Stomach (tissue), 9 donors: ENCODE data around the gene KLF16. TPM values are rescaled to one million over a fixed set of nuclear protein-coding genes. Genes with fewer than 3 reads are reported as not detected.

Source experiments
- DNase-seq, 2 donors: peaks; one replicate each; pipeline versions ENCODE4 v3.0.0 to v3.0.0-alpha.2; 2013 to 2019
- H3K27ac ChIP-seq, 5 donors: fragments of 200-600 bp in 4 of 5; sonication (generic) in 4 of 5; one replicate each; pipeline ENCODE4 v1.5.1; 2013 to 2019; ENCODE audit warnings: mild to moderate bottlenecking in 1 of 5, moderate library complexity in 1 of 5
- H3K27me3 ChIP-seq, 3 donors: fragments of 200-600 bp; sonication (generic); one replicate each; pipeline ENCODE4 v1.5.1; 2017 to 2019; ENCODE audit warnings: mixed run types in 1 of 3
- H3K36me3 ChIP-seq, 4 donors: fragments of 200-600 bp; sonication (generic); 1 replicate in 3 of 4; 2 replicates in 1 of 4; pipeline ENCODE4 v1.5.1; 2016 to 2019
- H3K4me1 ChIP-seq, 4 donors: fragments of 200-600 bp; sonication (generic); one replicate each; pipeline ENCODE4 v1.5.1; 2016 to 2019
- H3K4me3 ChIP-seq, 4 donors: fragments of 200-600 bp; sonication (generic) in 3 of 4; one replicate each; pipeline ENCODE4 v1.5.1; 2016 to 2019; ENCODE audit warnings: mild to moderate bottlenecking in 1 of 4
- H3K9me3 ChIP-seq, 4 donors: fragments of 200-600 bp; sonication (generic); one replicate each; pipeline ENCODE4 v1.5.1; 2016 to 2019
- CTCF ChIP-seq, 7 experiments: fragments of 450-650 bp in 4 of 7; fragments of 200-600 bp in 3 of 7; sonication (generic) in 3 of 7; IDR thresholded peaks; one replicate each; pipeline ENCODE4 v1.5.1; 2016 to 2019; ENCODE audit warnings: antibody characterized with exemption in 7 of 7, control low read depth in 2 of 7, mild to moderate bottlenecking in 1 of 7
- EP300 ChIP-seq: sonication (generic); formaldehyde crosslinking; IDR thresholded peaks from one replicate; pipeline ENCODE4 v1.6.1; 2017; ENCODE audit warnings: antibody characterized with exemption
- POLR2A ChIP-seq, 4 donors: fragments of 450-650 bp; IDR thresholded peaks; one replicate each; pipeline ENCODE4 v1.6.1; 2016; ENCODE audit warnings: antibody characterized with exemption in 4 of 4, control low read depth in 2 of 4, mild to moderate bottlenecking in 1 of 4, moderate library complexity in 1 of 4
- POLR2AphosphoS5 ChIP-seq, 3 donors: sonication (generic); formaldehyde crosslinking; IDR thresholded peaks; one replicate each; pipeline ENCODE4 v1.6.1; 2016; ENCODE audit warnings: antibody characterized with exemption in 3 of 3
- whole genome bisulfite sequencing, 5 donors: extraction: QIAGEN DNeasy Blood & Tissue Kit in 3 of 5; methylation state at CpG; one replicate each; pipeline versions ENCODE4 v1.1.5 to v1.1.7; 2013 to 2018; 5-methylcytosine and 5-hydroxymethylcytosine counted together
- intact Hi-C: fragments of 100-400 bp; cut with DNase I; formaldehyde crosslinking; loops from one replicate; pipeline ENCODE4 v1.15.1; 2023; ENCODE audit warnings: low total_unique reads
- polyA plus RNA-seq, 3 donors: library from polyadenylated mRNA; stranded (reverse); fragments of 200-250 nt; gene quantifications; one replicate each; pipeline ENCODE4 v1.2.3, GENCODE V29; 2013
- total RNA-seq, 5 donors: library from RNA; depleted of rRNA; stranded (reverse); fragments of >200 nt; gene quantifications; one replicate each; pipeline versions ENCODE4 v1.1.0 to v1.2.3, GENCODE V29; 2014 to 2016
- donor health status: healthy with polysubstance abuse.
- donor health status: Bipolar disorder and iron deficiency.
- donor health status: healthy.

The KLF16 gene
- total and polyA plus RNA-seq, 8 donors, result 3.5 to 31.9 (median 7.6) TPM; not detected in 1

- H3K4me1 ChIP-seq, result peaks cover 9 to 18% (median 15%) of the 10 kb centered on the region in 4 donors
- peaks cover 66 to 100% (median 94%) of the 10 kb centered on the region in 4 donors for H3K36me3 ChIP-seq
- H3K9me3 ChIP-seq, result no peaks in the 10 kb centered on the region
- H3K27me3 ChIP-seq, result no peaks in the 10 kb centered on the region
- intact Hi-C loops, result loop anchor here (10.0 kb wide), 1 partner anchor 267 kb away; no protein-coding TSS in a partner anchor
- no peak overlapping the region for H3K4me3 ChIP-seq
- WGBS, 5 donors, result 86 to 100% (median 90%) methylated on average over 2 to 19 of the region's 19 CpGs
- no peak for DNase-seq
- H3K27ac ChIP-seq, result no peak overlapping the region
- TF ChIP-seq EP300 (no peak), POLR2A (IDR thresholded peaks at IDR 0.05) (no peak), CTCF (IDR thresholded peaks at IDR 0.05) (no peak), POLR2AphosphoS5 (IDR thresholded peaks at IDR 0.05) (no peak)
Observed at GRCh38 chr19:1822210-1822609, 41.2 kb downstream of the KLF16 start.

- DNase-seq, result no peak
- H3K4me3 ChIP-seq, result no peak overlapping the region
- TF ChIP-seq EP300 (no peak), CTCF (IDR thresholded peaks at IDR 0.05) (no peak), POLR2A (IDR thresholded peaks at IDR 0.05) (no peak), POLR2AphosphoS5 (IDR thresholded peaks at IDR 0.05) (no peak)
- no peaks in the 10 kb centered on the region for H3K9me3 ChIP-seq
- intact Hi-C loops, result loop anchor here (10.0 kb wide), 1 partner anchor 265 kb away; no protein-coding TSS in a partner anchor
- WGBS, 5 donors, result 84 to 91% (median 90%) methylated on average over 25 to 43 of the region's 43 CpGs
- H3K27me3 ChIP-seq, result no peaks in the 10 kb centered on the region
- peaks cover 0 to 3% (median 0%) of the 10 kb centered on the region in 4 donors for H3K4me1 ChIP-seq
- H3K27ac ChIP-seq, result no peak overlapping the region
- peaks cover 75 to 100% (median 100%) of the 10 kb centered on the region in 4 donors for H3K36me3 ChIP-seq
Observed at GRCh38 chr19:1819341-1820255, 43.8 kb downstream of the KLF16 start.

GRCh38 chr19:1818549-1819195, 44.7 kb downstream of the KLF16 start:
- H3K27ac ChIP-seq, result no peak overlapping the region
- intact Hi-C loops, result no loop called here
- peaks cover 69 to 92% (median 92%) of the 10 kb centered on the region in 4 donors for H3K36me3 ChIP-seq
- H3K4me3 ChIP-seq, result no peak overlapping the region
- H3K27me3 ChIP-seq, result no peaks in the 10 kb centered on the region
- DNase-seq, result no peak
- TF ChIP-seq POLR2A (IDR thresholded peaks at IDR 0.05), result no peak
- no peak for TF ChIP-seq EP300
- TF ChIP-seq POLR2AphosphoS5 (IDR thresholded peaks at IDR 0.05), result no peak
- no peak for TF ChIP-seq CTCF (IDR thresholded peaks at IDR 0.05)
- whole genome bisulfite sequencing, 5 donors, result 89 to 95% (median 91%) methylated on average over 18 to 33 of the region's 33 CpGs
- no peaks in the 10 kb centered on the region for H3K9me3 ChIP-seq
- peaks cover 0 to 2% (median 1%) of the 10 kb centered on the region in 4 donors for H3K4me1 ChIP-seq

- Histone ChIP-seq H3K4me1 (peaks cover 9 to 13% (median 11%) of the 10 kb centered on the region in 4 donors), H3K27me3 (no peaks in the 10 kb centered on the region), H3K27ac (no peak overlapping the region), H3K9me3 (no peaks in the 10 kb centered on the region), H3K4me3 (no peak overlapping the region), H3K36me3 (peaks cover 62 to 82% (median 82%) of the 10 kb centered on the region in 4 donors)
- intact Hi-C loops, result no loop called here
- WGBS, 5 donors, result 80 to 90% (median 88%) methylated on average over 2 to 25 of the region's 25 CpGs
- TF ChIP-seq POLR2AphosphoS5 (IDR thresholded peaks at IDR 0.05) (no peak), CTCF (IDR thresholded peaks at IDR 0.05) (no peak), POLR2A (IDR thresholded peaks at IDR 0.05) (no peak), EP300 (no peak)
- DNase-seq, result no peak
Observed at GRCh38 chr19:1817553-1818179, 45.7 kb downstream of the KLF16 start.
